Uterus (tissue), 4 donors: ENCODE data around the gene GDF10. TPM values are rescaled to one million over a fixed set of nuclear protein-coding genes. Genes with fewer than 3 reads are reported as not detected.

ENCODE experiments used
- DNase-seq, 2 donors: peaks; one replicate each; pipeline ENCODE4 v3.0.0-alpha.2; 2019 to 2020
- H3K27ac ChIP-seq, 2 donors: fragments of 200-600 bp; sonication (generic); 1 replicate in 1 of 2; 2 replicates in 1 of 2; pipeline ENCODE4 v1.5.1; 2016 to 2018
- H3K27me3 ChIP-seq, 2 donors: fragments of 200-600 bp; sonication (generic); one replicate each; pipeline ENCODE4 v1.5.1; 2018 to 2019; ENCODE audit warnings: control low read depth in 1 of 2
- H3K36me3 ChIP-seq, 2 donors: fragments of 200-600 bp; sonication (generic); one replicate each; pipeline ENCODE4 v1.5.1; 2019; ENCODE audit warnings: control low read depth in 1 of 2
- H3K4me1 ChIP-seq, 2 donors: fragments of 200-600 bp; sonication (generic); one replicate each; pipeline ENCODE4 v1.5.1; 2018 to 2019; ENCODE audit warnings: control low read depth in 1 of 2
- H3K4me3 ChIP-seq, 2 donors: fragments of 200-600 bp; sonication (generic); 1 replicate in 1 of 2; 2 replicates in 1 of 2; pipeline ENCODE4 v1.5.1; 2018 to 2019; ENCODE audit warnings: mild to moderate bottlenecking in 1 of 2
- H3K9me3 ChIP-seq, 2 donors: fragments of 200-600 bp; sonication (generic); one replicate each; pipeline ENCODE4 v1.5.1; 2019; ENCODE audit warnings: control low read depth in 1 of 2
- CTCF ChIP-seq, 4 experiments: fragments of 200-600 bp in 2 of 4; fragments of 450-650 bp in 2 of 4; sonication (generic) in 2 of 4; IDR thresholded peaks; one replicate each; pipeline ENCODE4 v1.5.1; 2016 to 2019; ENCODE audit warnings: antibody characterized with exemption in 4 of 4, mild to moderate bottlenecking in 2 of 4, moderate library complexity in 1 of 4
- POLR2A ChIP-seq, 2 donors: fragments of 450-650 bp; IDR thresholded peaks; one replicate each; pipeline ENCODE4 v1.6.1; 2016; ENCODE audit warnings: antibody characterized with exemption in 2 of 2, mild to moderate bottlenecking in 1 of 2, moderate library complexity in 1 of 2
- intact Hi-C: fragments of 100-400 bp; cut with DNase I; formaldehyde crosslinking; loops from one replicate; pipeline ENCODE4 v1.15.1; 2023; ENCODE audit warnings: low total_unique reads
- total RNA-seq, 4 donors: library from RNA; depleted of rRNA in 3 of 4; stranded (reverse); fragments of >200 nt in 3 of 4; gene quantifications; one replicate each; pipeline versions ENCODE4 v1.1.0 to v1.2.4, GENCODE V29; 2014 to 2023
- donor health status: DM: yes; HTN: yes; CAD: no.

Gene GDF10
- total RNA-seq, 4 donors from 2014 or later = 4.6 to 6.4 TPM; not detected in 2

- no peak overlapping the region for H3K27ac ChIP-seq
- intact Hi-C loops = no loop called here
- TF ChIP-seq POLR2A (IDR thresholded peaks at IDR 0.05) (no peak), CTCF (IDR thresholded peaks at IDR 0.05) (no peak)
- DNase-seq = no peak
- H3K27me3 ChIP-seq = no peaks in the 10 kb centered on the region
- H3K36me3 ChIP-seq = no peaks in the 10 kb centered on the region
- H3K4me3 ChIP-seq = no peak overlapping the region
- H3K9me3 ChIP-seq = no peaks in the 10 kb centered on the region
- H3K4me1 ChIP-seq = no peaks in the 10 kb centered on the region
Measured at GRCh38 chr10:47344996-47345870, 45.2 kb downstream of the GDF10 start.

GRCh38 chr10:47346581-47347302, 46.7 kb downstream of the GDF10 start:
- H3K4me1 ChIP-seq = no peaks in the 10 kb centered on the region
- H3K9me3 ChIP-seq = no peaks in the 10 kb centered on the region
- H3K4me3 ChIP-seq = no peak overlapping the region
- no peaks in the 10 kb centered on the region for H3K27me3 ChIP-seq
- DNase-seq = no peak
- H3K36me3 ChIP-seq = no peaks in the 10 kb centered on the region
- TF ChIP-seq CTCF (IDR thresholded peaks at IDR 0.05) = no peak
- no peak for TF ChIP-seq POLR2A (IDR thresholded peaks at IDR 0.05)
- intact Hi-C loops = no loop called here
- H3K27ac ChIP-seq = no peak overlapping the region

- DNase-seq = no peak
- no peaks in the 10 kb centered on the region for H3K9me3 ChIP-seq
- no peak overlapping the region for H3K4me3 ChIP-seq
- H3K4me1 ChIP-seq = no peaks in the 10 kb centered on the region
- intact Hi-C loops = no loop called here
- H3K27me3 ChIP-seq = no peaks in the 10 kb centered on the region
- H3K27ac ChIP-seq = no peak overlapping the region
- no peaks in the 10 kb centered on the region for H3K36me3 ChIP-seq
- TF ChIP-seq CTCF (IDR thresholded peaks at IDR 0.05) (no peak), POLR2A (IDR thresholded peaks at IDR 0.05) (no peak)
Measured at GRCh38 chr10:47347303-47347675, 47.3 kb downstream of the GDF10 start.

- intact Hi-C loops = no loop called here
- H3K9me3 ChIP-seq = no peaks in the 10 kb centered on the region
- no peaks in the 10 kb centered on the region for H3K27me3 ChIP-seq
- H3K36me3 ChIP-seq = no peaks in the 10 kb centered on the region
- TF ChIP-seq CTCF (IDR thresholded peaks at IDR 0.05) = no peak
- TF ChIP-seq POLR2A (IDR thresholded peaks at IDR 0.05) = no peak
- H3K27ac ChIP-seq = no peak within 1 kb of the TSS
- no peak for DNase-seq
- H3K4me1 ChIP-seq = no peaks in the 10 kb centered on the region
- no peak within 1 kb of the TSS for H3K4me3 ChIP-seq
Measured at GRCh38 chr10:47348138-47348651, 48.2 kb downstream of the GDF10 start, which contains the start of gene RBP3. Gene RBP3, plus strand, starts transcription at chr10:47348363. Its CDS starts 122 bp downstream, at chr10:47348485.
